ENCODE results near the gene PIAS1.

The PIAS1 gene

DNA sequence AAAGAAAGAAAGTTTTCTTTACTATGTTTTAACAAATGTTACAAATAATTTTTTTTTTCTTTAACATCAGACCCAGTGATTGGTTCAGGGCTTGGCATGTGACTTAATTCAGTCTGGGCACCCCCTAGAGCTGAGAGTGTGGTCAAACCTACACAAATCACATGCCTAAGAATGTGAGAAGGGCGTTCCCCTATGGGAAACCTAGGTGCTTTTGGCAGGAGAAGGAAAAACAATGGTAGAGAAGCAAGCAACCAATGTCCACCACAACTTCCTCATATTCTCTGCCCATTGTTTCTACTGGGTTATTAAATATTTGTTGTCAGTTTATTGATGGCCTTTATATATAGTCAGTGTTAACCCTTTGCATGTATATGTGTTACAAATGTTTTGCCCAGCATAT, 21.4 kb upstream of the PIAS1 start:
- TF ChIP-seq TEAD4 (IDR thresholded peaks at IDR 0.05): 0 out of 2 replicates have a peak, but pooled peaks have one; percentile 16
- TF ChIP-seq YY1 (IDR thresholded peaks at IDR 0.05; ENCODE audit: low read depth): no peak
- no peak for TF ChIP-seq TAF1 (IDR thresholded peaks at IDR 0.05; ENCODE audit: low read depth)
- TF ChIP-seq CEBPB (IDR thresholded peaks at IDR 0.05): no peak
- TF ChIP-seq, protein P1, sequence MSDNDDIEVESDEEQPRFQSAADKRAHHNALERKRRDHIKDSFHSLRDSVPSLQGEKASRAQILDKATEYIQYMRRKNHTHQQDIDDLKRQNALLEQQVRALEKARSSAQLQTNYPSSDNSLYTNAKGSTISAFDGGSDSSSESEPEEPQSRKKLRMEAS (IDR thresholded peaks at IDR 0.05): peak; percentile 34; the same call in 1 of the 2 replicates
- TF ChIP-seq, protein P2, sequence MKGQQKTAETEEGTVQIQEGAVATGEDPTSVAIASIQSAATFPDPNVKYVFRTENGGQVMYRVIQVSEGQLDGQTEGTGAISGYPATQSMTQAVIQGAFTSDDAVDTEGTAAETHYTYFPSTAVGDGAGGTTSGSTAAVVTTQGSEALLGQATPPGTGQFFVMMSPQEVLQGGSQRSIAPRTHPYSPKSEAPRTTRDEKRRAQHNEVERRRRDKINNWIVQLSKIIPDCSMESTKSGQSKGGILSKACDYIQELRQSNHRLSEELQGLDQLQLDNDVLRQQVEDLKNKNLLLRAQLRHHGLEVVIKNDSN (IDR thresholded peaks at IDR 0.05): peak; percentile 65
- no peak for TF ChIP-seq TCF12 (IDR thresholded peaks at IDR 0.05; ENCODE audit: low read depth)
- TF ChIP-seq ZBTB7A (IDR thresholded peaks at IDR 0.05; ENCODE audit: low read depth): no peak
- TF ChIP-seq FOXM1 (IDR thresholded peaks at IDR 0.05; ENCODE audit: borderline replicate concordance, low read depth): no peak

DNA sequence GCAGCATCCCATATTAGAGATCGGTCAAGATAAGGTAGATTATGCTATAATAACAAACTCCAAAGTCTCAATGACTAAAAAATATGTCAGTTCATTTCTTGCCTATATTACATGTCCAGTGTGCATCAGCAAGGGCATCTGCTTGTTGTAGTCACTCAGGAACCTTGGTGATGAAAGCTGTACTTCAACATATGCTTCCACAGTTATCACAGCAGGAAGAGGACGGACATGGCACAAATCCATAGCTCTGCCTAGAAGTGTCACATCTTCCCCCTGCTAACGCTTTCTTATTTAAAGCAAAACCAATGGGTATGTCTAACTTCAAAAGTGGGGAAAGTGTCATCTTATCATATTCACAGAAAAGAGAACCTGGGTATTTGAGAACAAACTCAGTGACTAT, 20.0 kb upstream of the PIAS1 start:
- TF ChIP-seq, protein P2 (IDR thresholded peaks at IDR 0.05): no peak
- TF ChIP-seq FOXM1 (IDR thresholded peaks at IDR 0.05; ENCODE audit: borderline replicate concordance, low read depth) (no peak), YY1 (IDR thresholded peaks at IDR 0.05; ENCODE audit: low read depth) (no peak)

DNA sequence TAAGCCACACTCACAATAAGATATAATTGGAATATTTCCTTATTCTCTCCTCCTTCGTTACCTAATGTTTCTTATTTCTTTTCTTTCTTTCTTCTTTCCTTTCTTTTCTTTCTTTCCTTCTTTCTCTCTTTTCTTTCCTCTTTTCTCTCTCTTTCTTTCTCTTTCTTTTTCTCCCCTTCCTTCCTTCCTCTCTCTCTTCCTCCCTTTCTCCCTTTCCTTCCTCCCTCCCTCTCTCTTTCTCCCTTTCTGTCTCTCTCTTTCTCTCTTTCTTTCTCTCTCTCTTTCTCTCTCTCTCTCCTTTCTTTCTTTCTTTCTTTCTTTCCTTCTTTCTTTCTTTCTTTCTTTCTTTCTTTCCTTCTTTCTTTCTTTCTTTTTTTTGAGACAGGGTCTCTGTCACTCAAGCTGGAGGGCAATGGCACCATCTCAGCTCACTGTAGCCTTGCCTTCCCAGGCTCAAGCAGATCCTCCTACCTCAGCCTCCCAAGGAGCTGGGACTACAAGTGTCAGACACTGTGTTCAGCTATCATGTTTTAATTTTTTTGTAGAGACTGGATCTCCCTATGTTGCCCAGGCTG, 19.3 kb upstream of the PIAS1 start:
- TF ChIP-seq TCF12 (IDR thresholded peaks at IDR 0.05; ENCODE audit: low read depth): no peak
- no peak for TF ChIP-seq EGR1 (IDR thresholded peaks at IDR 0.05)
- TF ChIP-seq RAD21 (IDR thresholded peaks at IDR 0.05; ENCODE audit: low read depth): no peak
- TF ChIP-seq NFIC (IDR thresholded peaks at IDR 0.05): no peak
- no peak for TF ChIP-seq FOXM1 (IDR thresholded peaks at IDR 0.05; ENCODE audit: borderline replicate concordance, low read depth)
- TF ChIP-seq, protein P3, sequence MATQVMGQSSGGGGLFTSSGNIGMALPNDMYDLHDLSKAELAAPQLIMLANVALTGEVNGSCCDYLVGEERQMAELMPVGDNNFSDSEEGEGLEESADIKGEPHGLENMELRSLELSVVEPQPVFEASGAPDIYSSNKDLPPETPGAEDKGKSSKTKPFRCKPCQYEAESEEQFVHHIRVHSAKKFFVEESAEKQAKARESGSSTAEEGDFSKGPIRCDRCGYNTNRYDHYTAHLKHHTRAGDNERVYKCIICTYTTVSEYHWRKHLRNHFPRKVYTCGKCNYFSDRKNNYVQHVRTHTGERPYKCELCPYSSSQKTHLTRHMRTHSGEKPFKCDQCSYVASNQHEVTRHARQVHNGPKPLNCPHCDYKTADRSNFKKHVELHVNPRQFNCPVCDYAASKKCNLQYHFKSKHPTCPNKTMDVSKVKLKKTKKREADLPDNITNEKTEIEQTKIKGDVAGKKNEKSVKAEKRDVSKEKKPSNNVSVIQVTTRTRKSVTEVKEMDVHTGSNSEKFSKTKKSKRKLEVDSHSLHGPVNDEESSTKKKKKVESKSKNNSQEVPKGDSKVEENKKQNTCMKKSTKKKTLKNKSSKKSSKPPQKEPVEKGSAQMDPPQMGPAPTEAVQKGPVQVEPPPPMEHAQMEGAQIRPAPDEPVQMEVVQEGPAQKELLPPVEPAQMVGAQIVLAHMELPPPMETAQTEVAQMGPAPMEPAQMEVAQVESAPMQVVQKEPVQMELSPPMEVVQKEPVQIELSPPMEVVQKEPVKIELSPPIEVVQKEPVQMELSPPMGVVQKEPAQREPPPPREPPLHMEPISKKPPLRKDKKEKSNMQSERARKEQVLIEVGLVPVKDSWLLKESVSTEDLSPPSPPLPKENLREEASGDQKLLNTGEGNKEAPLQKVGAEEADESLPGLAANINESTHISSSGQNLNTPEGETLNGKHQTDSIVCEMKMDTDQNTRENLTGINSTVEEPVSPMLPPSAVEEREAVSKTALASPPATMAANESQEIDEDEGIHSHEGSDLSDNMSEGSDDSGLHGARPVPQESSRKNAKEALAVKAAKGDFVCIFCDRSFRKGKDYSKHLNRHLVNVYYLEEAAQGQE (IDR thresholded peaks at IDR 0.05; ENCODE audit: low read depth): no peak
- TF ChIP-seq, protein P2 (IDR thresholded peaks at IDR 0.05): no peak
- TF ChIP-seq YY1 (IDR thresholded peaks at IDR 0.05; ENCODE audit: low read depth): no peak
- no peak for TF ChIP-seq CEBPB (IDR thresholded peaks at IDR 0.05)
- no peak for TF ChIP-seq TEAD4 (IDR thresholded peaks at IDR 0.05)
- TF ChIP-seq CREB1 (IDR thresholded peaks at IDR 0.05; ENCODE audit: low read depth): no peak
- TF ChIP-seq EP300 (IDR thresholded peaks at IDR 0.05; ENCODE audit: borderline replicate concordance): no peak

DNA sequence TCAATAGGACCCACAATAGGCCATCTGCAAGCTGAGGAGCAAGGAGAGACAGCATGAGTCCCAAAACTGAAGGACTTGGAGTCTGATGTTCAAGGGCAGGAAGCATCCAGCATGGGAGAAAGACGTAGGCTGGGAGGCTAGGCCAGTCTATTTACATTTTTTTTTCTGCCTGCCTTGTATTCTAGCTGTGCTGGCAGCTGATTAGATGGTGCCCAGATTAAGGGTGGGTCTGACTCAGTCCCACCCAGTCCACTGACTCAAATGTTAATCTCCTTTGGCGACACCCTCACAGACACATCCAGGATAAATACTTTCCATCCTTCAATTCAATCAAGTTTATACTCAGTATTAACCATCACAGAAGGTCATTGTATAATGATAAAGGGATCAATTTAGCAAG, 15.9 kb upstream of the PIAS1 start:
- TF ChIP-seq TCF12 (IDR thresholded peaks at IDR 0.05; ENCODE audit: low read depth) (no peak), CREB1 (IDR thresholded peaks at IDR 0.05; ENCODE audit: low read depth) (no peak), EP300 (IDR thresholded peaks at IDR 0.05; ENCODE audit: borderline replicate concordance) (no peak), TEAD4 (IDR thresholded peaks at IDR 0.05) (no peak), CEBPB (IDR thresholded peaks at IDR 0.05) (no peak), YY1 (IDR thresholded peaks at IDR 0.05; ENCODE audit: low read depth) (no peak), TAF1 (IDR thresholded peaks at IDR 0.05; ENCODE audit: low read depth) (no peak), EGR1 (IDR thresholded peaks at IDR 0.05) (no peak), NFIC (IDR thresholded peaks at IDR 0.05) (no peak), ZBTB7A (IDR thresholded peaks at IDR 0.05; ENCODE audit: low read depth) (no peak), FOXM1 (IDR thresholded peaks at IDR 0.05; ENCODE audit: borderline replicate concordance, low read depth) (no peak), RAD21 (IDR thresholded peaks at IDR 0.05; ENCODE audit: low read depth) (no peak)
- TF ChIP-seq, protein P1 (IDR thresholded peaks at IDR 0.05): no peak
- TF ChIP-seq, protein P3 (IDR thresholded peaks at IDR 0.05; ENCODE audit: low read depth): no peak
- TF ChIP-seq, protein P2 (IDR thresholded peaks at IDR 0.05): no peak

DNA sequence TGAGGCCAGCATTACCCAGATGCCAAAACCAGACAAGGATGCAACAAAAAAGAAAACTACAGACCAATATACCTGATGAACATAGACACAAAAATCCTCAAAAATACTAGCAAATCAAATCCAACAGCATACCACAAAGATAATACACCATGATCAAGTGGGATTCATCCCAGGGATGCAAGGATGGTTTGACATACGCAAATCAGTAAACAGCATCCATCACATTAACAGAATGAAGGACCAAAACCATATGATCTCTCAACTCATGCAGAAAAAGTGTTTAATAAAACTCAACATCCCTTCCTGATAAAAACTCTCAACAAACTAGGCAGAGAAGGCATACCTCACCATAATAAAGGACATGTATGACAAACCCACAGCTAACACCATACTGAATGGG, 14.0 kb upstream of the PIAS1 start:
- TF ChIP-seq CREB1 (IDR thresholded peaks at IDR 0.05; ENCODE audit: low read depth): no peak
- TF ChIP-seq TCF12 (IDR thresholded peaks at IDR 0.05; ENCODE audit: low read depth): no peak
- TF ChIP-seq, protein P2 (IDR thresholded peaks at IDR 0.05): no peak
- no peak for TF ChIP-seq EP300 (IDR thresholded peaks at IDR 0.05; ENCODE audit: borderline replicate concordance)
- TF ChIP-seq RAD21 (IDR thresholded peaks at IDR 0.05; ENCODE audit: low read depth): no peak
- TF ChIP-seq, protein P3 (IDR thresholded peaks at IDR 0.05; ENCODE audit: low read depth): no peak
- TF ChIP-seq TEAD4 (IDR thresholded peaks at IDR 0.05): no peak
- no peak for TF ChIP-seq FOXM1 (IDR thresholded peaks at IDR 0.05; ENCODE audit: borderline replicate concordance, low read depth)
- TF ChIP-seq ZBTB7A (IDR thresholded peaks at IDR 0.05; ENCODE audit: low read depth): no peak
- no peak for TF ChIP-seq TAF1 (IDR thresholded peaks at IDR 0.05; ENCODE audit: low read depth)
- TF ChIP-seq YY1 (IDR thresholded peaks at IDR 0.05; ENCODE audit: low read depth): no peak
- no peak for TF ChIP-seq EGR1 (IDR thresholded peaks at IDR 0.05)
- TF ChIP-seq, protein P1 (IDR thresholded peaks at IDR 0.05): no peak
- TF ChIP-seq NFIC (IDR thresholded peaks at IDR 0.05): no peak
- no peak for TF ChIP-seq CEBPB (IDR thresholded peaks at IDR 0.05)
